Colonic mucosa (tissue), 4 donors: ENCODE results near the gene LDLRAD3. TPM values are rescaled to one million over a fixed set of nuclear protein-coding genes. Genes with fewer than 3 reads are reported as not detected.

Experiments
- DNase-seq: peaks from one replicate; pipeline ENCODE4 v3.0.0-alpha.2; 2020
- H3K27ac ChIP-seq: fragments of 200-600 bp; one replicate; pipeline ENCODE4 v1.8.0; 2021
- H3K27me3 ChIP-seq: fragments of 200-600 bp; one replicate; pipeline ENCODE4 v1.8.0; 2021
- H3K36me3 ChIP-seq: fragments of 200-600 bp; one replicate; pipeline ENCODE4 v1.8.0; 2021
- H3K4me1 ChIP-seq: fragments of 200-600 bp; one replicate; pipeline ENCODE4 v1.8.0; 2021; ENCODE audit warnings: mild to moderate bottlenecking
- H3K4me3 ChIP-seq: fragments of 200-600 bp; one replicate; pipeline ENCODE4 v1.8.0; 2021
- H3K9ac ChIP-seq, 2 donors: one replicate each; pipeline ENCODE4 v1.7.0; 2013; ENCODE audit warnings: control low read depth in 2 of 2, low read depth in 2 of 2, low read length in 2 of 2
- H3K9me3 ChIP-seq: fragments of 200-600 bp; one replicate; pipeline ENCODE4 v1.8.0; 2021
- intact Hi-C: fragments of 100-400 bp; cut with DNase I; formaldehyde crosslinking; loops from one replicate; pipeline ENCODE4 v1.14.1; 2022
- total RNA-seq, 2 donors: library from RNA; stranded (reverse); fragmentation: NEBNext Ultra II Directional in 1 of 2; extraction: Animal tissue kit (Norgen Biotek cat#: 25700) in 1 of 2; gene quantifications; one replicate each; pipeline ENCODE4 v1.2.1, GENCODE V29; 2021
- TF ChIP-seq, protein P1 (sequence below): fragments of 200-600 bp; IDR thresholded peaks from one replicate; pipeline ENCODE4 v1.8.0; 2022; ENCODE audit warnings: antibody characterized with exemption, mild to moderate bottlenecking
- donor health status: healthy.
- donor health status: DM: no; HTN: no; CAD: no.
- donor health status: DM: no; HTN: no; CAD: no.

LDLRAD3 gene
- total RNA-seq, 2 donors from 2014 or later, result 1.9 to 2.9 TPM

DNA sequence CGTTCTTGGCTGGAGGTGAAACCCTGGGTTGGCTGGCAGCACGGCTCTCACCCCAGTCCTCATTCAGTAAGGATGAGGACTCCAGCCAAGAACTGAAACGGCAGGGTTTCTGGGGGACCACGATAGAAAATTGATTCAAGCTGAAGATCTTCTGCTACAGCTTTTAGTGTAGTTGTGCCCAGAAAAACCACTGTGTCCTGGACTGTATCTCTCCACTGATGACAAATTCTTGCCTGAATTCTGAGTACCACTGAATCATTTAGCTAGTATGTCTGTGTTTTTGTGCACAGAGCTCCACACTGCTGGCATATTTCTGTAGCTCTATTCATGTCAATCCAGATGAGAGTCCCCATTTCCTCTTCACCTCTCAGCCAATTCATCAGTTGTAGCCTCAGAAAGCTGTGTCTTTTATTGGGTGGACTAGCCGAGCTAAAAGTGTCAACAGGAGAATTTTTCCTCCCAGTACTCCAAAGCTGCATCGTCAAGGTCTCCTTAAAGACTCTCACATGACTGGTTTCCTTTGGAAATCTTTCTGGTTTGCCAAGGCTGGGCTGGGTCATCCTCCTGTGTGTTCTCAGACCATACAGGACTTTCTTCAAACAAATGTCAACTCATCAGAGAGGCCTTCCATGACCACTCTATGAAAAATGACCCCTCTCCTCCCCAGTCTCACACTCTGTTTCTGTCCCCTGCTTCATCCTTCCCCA, 144.6 kb downstream of the LDLRAD3 start:
- TF ChIP-seq, protein P1, sequence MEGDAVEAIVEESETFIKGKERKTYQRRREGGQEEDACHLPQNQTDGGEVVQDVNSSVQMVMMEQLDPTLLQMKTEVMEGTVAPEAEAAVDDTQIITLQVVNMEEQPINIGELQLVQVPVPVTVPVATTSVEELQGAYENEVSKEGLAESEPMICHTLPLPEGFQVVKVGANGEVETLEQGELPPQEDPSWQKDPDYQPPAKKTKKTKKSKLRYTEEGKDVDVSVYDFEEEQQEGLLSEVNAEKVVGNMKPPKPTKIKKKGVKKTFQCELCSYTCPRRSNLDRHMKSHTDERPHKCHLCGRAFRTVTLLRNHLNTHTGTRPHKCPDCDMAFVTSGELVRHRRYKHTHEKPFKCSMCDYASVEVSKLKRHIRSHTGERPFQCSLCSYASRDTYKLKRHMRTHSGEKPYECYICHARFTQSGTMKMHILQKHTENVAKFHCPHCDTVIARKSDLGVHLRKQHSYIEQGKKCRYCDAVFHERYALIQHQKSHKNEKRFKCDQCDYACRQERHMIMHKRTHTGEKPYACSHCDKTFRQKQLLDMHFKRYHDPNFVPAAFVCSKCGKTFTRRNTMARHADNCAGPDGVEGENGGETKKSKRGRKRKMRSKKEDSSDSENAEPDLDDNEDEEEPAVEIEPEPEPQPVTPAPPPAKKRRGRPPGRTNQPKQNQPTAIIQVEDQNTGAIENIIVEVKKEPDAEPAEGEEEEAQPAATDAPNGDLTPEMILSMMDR, result no peak
- intact Hi-C loops, result no loop called here

DNA sequence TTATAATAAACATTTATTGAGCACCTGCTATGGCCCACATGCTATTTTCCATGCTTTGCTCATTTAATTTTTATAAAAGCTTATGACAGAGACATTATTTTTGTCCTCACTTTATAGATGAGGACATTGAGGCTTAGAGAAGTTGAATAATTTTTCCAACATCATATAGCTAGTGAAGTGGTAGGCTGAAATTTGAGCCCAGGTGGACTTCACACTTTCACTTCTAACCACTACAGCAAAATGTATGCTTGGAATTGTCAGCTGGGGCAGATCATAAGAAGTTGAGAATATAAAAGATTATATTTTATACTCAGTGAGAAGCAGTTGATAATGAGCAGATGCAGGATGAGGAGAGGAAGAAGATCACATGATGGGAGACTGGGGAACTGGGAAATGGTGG, 146.1 kb downstream of the LDLRAD3 start:
- no peak overlapping the region for H3K4me3 ChIP-seq
- TF ChIP-seq, protein P1, result no peak
- no peaks in the 10 kb centered on the region for H3K36me3 ChIP-seq
- H3K9me3 ChIP-seq, result no peaks in the 10 kb centered on the region
- H3K27me3 ChIP-seq, result no peaks in the 10 kb centered on the region
- H3K4me1 ChIP-seq, result no peaks in the 10 kb centered on the region
- intact Hi-C loops, result no loop called here
- no peak overlapping the region for H3K9ac ChIP-seq
- no peak overlapping the region for H3K27ac ChIP-seq
- DNase-seq, result no peak

More for the DNA sequence above, 144.6 kb downstream of the LDLRAD3 start:
- Histone ChIP-seq H3K9me3 (no peaks in the 10 kb centered on the region), H3K27ac (no peak overlapping the region), H3K4me3 (no peak overlapping the region), H3K36me3 (no peaks in the 10 kb centered on the region), H3K9ac (no peak overlapping the region), H3K27me3 (no peaks in the 10 kb centered on the region), H3K4me1 (no peaks in the 10 kb centered on the region)
- DNase-seq, result no peak

DNA sequence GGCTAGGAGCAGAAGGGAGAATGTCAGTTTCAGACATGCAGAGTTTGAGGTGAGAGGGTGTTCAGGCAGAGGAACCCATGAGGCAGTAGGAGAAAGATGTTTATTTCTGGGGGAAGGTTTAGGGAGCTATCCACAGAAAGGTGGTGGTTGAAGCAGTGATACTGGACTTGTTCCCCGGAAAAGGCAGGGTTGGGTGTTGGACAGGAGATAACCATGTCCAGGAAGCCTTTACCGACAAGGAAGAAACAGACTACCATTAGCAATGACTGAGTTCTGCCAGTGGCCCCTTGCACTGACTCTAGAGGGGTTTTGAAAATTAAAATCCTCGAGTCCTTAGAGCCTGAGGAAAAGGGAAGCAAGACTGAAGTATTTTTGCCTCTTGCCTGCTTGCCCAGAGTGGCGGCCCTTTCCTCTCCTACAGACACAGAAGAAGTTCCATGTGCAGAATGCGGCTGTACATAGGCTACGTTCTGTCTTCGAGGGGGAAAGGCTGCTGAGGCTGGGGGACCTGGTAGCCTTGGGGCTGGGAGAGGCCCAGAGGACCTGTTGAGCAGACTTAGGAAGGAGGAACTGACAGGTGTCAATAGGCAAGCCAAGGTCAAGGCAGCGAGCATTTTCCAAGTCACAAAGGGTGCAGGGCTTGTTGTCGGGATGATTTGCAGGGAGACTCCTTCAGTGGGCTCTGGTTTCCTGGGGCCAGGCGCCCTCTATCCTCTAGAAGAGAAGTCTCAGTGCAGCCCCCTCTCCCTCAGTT, 146.7 kb downstream of the LDLRAD3 start:
- Histone ChIP-seq H3K4me3 (no peak overlapping the region), H3K4me1 (no peaks in the 10 kb centered on the region), H3K9me3 (no peaks in the 10 kb centered on the region), H3K27me3 (no peaks in the 10 kb centered on the region), H3K9ac (no peak overlapping the region), H3K36me3 (no peaks in the 10 kb centered on the region), H3K27ac (no peak overlapping the region)
- TF ChIP-seq, protein P1, result no peak
- DNase-seq, result no peak
- intact Hi-C loops, result no loop called here

DNA sequence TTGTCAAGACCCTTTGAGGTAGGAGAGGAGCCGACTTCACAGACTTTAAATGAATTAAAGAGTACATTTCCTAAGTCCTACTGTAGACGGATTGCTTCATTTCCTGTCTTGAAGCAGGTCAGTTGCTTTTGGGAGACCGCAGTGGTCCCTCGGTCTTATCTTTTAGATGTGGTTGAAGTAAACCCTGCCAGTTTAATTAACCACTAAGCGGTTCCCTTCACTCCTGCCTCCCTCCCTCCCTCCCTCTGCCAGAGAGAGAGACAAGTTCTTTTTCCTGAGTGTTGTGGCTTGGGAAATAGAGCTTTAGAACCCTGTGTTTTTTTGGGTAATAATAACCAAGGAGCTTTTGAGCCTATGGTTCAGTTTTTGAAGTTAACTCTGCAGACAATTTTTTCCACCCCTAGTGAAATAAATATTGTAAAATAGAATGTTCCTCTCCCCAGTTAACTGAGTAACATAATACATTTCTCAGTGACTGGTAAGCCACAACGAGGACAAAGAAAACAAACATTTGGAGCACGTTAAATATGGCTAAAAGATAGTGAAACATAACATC, 147.5 kb downstream of the LDLRAD3 start:
- no peaks in the 10 kb centered on the region for H3K36me3 ChIP-seq

DNA sequence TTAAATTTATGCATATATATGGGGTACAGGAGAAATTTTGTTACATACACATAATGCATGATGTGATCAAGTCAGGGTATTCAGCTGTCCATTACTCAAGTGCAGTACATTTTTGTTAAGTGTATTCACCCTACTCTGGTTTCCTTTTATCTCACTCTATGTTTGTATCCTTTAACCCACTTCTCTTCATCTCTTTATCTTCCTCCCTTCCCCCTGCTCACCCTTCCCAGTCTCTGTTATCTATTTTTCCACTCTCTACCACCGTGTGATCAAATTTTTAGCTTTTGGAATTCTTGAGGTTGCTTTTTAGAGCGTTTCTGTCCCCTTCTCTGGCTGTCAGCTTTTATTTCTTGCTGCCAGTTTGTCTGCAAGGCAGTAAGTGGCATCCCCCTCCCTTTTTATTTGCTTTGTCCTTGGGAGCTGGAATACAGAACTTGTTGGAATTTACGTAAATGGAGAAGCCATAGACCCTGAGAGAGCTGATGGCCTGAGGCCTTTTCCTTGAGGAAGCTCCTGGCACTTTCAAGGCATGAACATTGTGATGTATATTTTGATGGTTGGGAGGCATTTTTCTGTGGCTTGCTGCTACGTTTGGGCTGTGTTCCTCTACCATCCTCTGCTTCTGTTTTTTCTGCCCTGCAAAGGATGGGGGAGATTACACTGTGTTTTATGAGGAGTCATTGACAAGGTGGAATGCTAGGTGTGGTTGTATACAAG, 148.6 kb downstream of the LDLRAD3 start:
- TF ChIP-seq, protein P1, result no peak
- Histone ChIP-seq H3K27ac (no peak overlapping the region), H3K4me3 (no peak overlapping the region), H3K27me3 (no peaks in the 10 kb centered on the region), H3K9me3 (no peaks in the 10 kb centered on the region), H3K4me1 (no peaks in the 10 kb centered on the region), H3K9ac (no peak overlapping the region), H3K36me3 (no peaks in the 10 kb centered on the region)
- intact Hi-C loops, result no loop called here
- DNase-seq, result no peak

More for the DNA sequence above, 147.5 kb downstream of the LDLRAD3 start:
- H3K27ac ChIP-seq, result no peak overlapping the region
- intact Hi-C loops, result no loop called here
- H3K9me3 ChIP-seq, result no peaks in the 10 kb centered on the region
- H3K9ac ChIP-seq, result no peak overlapping the region
- H3K4me1 ChIP-seq, result no peaks in the 10 kb centered on the region
- H3K27me3 ChIP-seq, result no peaks in the 10 kb centered on the region
- TF ChIP-seq, protein P1, result no peak
- no peak for DNase-seq
- no peak overlapping the region for H3K4me3 ChIP-seq
